VCaP (cell line): ENCODE measurements around the gene SLC39A3.

ENCODE experiments used
- H3K27ac ChIP-seq: fragments of 450-650 bp; 2 replicates; pipeline ENCODE4 v1.5.1; 2017
- CTCF ChIP-seq: fragments of 450-650 bp; conservative IDR thresholded peaks from 2 replicates; pipeline ENCODE4 v1.5.1; 2017; ENCODE audit warnings: mild to moderate bottlenecking, moderate library complexity

Gene SLC39A3

GRCh38 chr19:2719920-2720776 lies 19.7 kb downstream of the SLC39A3 start:
- no peak for TF ChIP-seq CTCF
- H3K27ac ChIP-seq: peak overlapping the region; percentile 73; the same call in 1 of the 2 replicates

GRCh38 chr19:2719232-2719735 lies 20.5 kb downstream of the SLC39A3 start:
- no peak overlapping the region for H3K27ac ChIP-seq
- TF ChIP-seq CTCF: no peak

GRCh38 chr19:2717638-2718541 lies 21.9 kb downstream of the SLC39A3 start:
- TF ChIP-seq CTCF: no peak

GRCh38 chr19:2716722-2717637 lies 22.8 kb downstream of the SLC39A3 start:
- no peak for TF ChIP-seq CTCF
- H3K27ac ChIP-seq: no peak overlapping the region

More at GRCh38 chr19:2717638-2718541, 21.9 kb downstream of the SLC39A3 start:
- H3K27ac ChIP-seq: no peak overlapping the region

GRCh38 chr19:2716275-2716650 lies 23.6 kb downstream of the SLC39A3 start:
- H3K27ac ChIP-seq: no peak overlapping the region
- TF ChIP-seq CTCF: no peak

- H3K27ac ChIP-seq: no peak overlapping the region
- no peak for TF ChIP-seq CTCF
Measured at GRCh38 chr19:2715470-2716274, 24.1 kb downstream of the SLC39A3 start.
